Testis (tissue), 2 donors: Measurements from ENCODE around the gene MAN2B2.

Experiments
- CTCF ChIP-seq, 3 experiments: fragments of 450-650 bp in 2 of 3; fragments of 200-600 bp in 1 of 3; sonication (generic) in 1 of 3; IDR thresholded peaks; one replicate each; pipeline ENCODE4 v1.5.1; 2016 to 2019; ENCODE audit warnings: antibody characterized with exemption in 3 of 3, mild to moderate bottlenecking in 2 of 3, moderate library complexity in 1 of 3
- POLR2A ChIP-seq: fragments of 450-650 bp; IDR thresholded peaks from one replicate; pipeline ENCODE4 v1.6.1; 2017; ENCODE audit warnings: antibody characterized with exemption, mild to moderate bottlenecking, moderate library complexity

GRCh38 chr4:6578221-6578620 is 3.2 kb downstream of the MAN2B2 start:
- no peak for TF ChIP-seq CTCF (IDR thresholded peaks at IDR 0.05)
- TF ChIP-seq POLR2A: no peak
